ENCODE measurements around the gene GPANK1.

The GPANK1 gene

GRCh38 chr6:31691564-31692108 is 26.8 kb upstream of the GPANK1 start:
- H3K4me3 ChIP-seq (ENCODE audit: low read depth, low read length) = no peak overlapping the region
- in situ Hi-C loops (cut with HindIII; ENCODE audit: low sequenced_read_pairs) = loop anchor here (5.0 kb wide), 1 partner anchor 41 kb away; no protein-coding TSS in a partner anchor
- TF ChIP-seq CTCF (IDR thresholded peaks at IDR 0.05; ENCODE audit: low read depth, low read length, missing control alignments) = no peak
- no peak for DNase-seq (ENCODE audit: low read depth)

- H3K4me3 ChIP-seq (ENCODE audit: low read depth, low read length) = no peak overlapping the region
- TF ChIP-seq CTCF (IDR thresholded peaks at IDR 0.05; ENCODE audit: low read depth, low read length, missing control alignments) = no peak
- in situ Hi-C loops (cut with HindIII; ENCODE audit: low sequenced_read_pairs) = loop anchor here (5.0 kb wide), 1 partner anchor 41 kb away; no protein-coding TSS in a partner anchor
- no peak for DNase-seq (ENCODE audit: low read depth)
These were observed 26.3 kb upstream of the GPANK1 start for GRCh38 chr6:31691078-31691463.

- no peak for TF ChIP-seq CTCF (IDR thresholded peaks at IDR 0.05; ENCODE audit: low read depth, low read length, missing control alignments)
- in situ Hi-C loops (cut with HindIII; ENCODE audit: low sequenced_read_pairs) = loop anchor here (5.0 kb wide), 1 partner anchor 42 kb away; no protein-coding TSS in a partner anchor
- H3K4me3 ChIP-seq (ENCODE audit: low read depth, low read length) = no peak overlapping the region
- DNase-seq (ENCODE audit: low read depth) = no peak
These were observed 25.7 kb upstream of the GPANK1 start for GRCh38 chr6:31690231-31691077.

- no peak overlapping the region for H3K4me3 ChIP-seq (ENCODE audit: low read depth, low read length)
- DNase-seq (ENCODE audit: low read depth) = no peak
- peak; percentile 58 for TF ChIP-seq CTCF (IDR thresholded peaks at IDR 0.05; ENCODE audit: low read depth, low read length, missing control alignments)
- in situ Hi-C loops (cut with HindIII; ENCODE audit: low sequenced_read_pairs) = loop anchor here (5.0 kb wide), 1 partner anchor 43 kb away; no protein-coding TSS in a partner anchor
These were observed 24.7 kb upstream of the GPANK1 start for GRCh38 chr6:31689249-31690110.

GRCh38 chr6:31687860-31688693 is 23.3 kb upstream of the GPANK1 start:
- H3K4me3 ChIP-seq (ENCODE audit: low read depth, low read length) = no peak overlapping the region
- DNase-seq (ENCODE audit: low read depth) = no peak
- in situ Hi-C loops (cut with HindIII; ENCODE audit: low sequenced_read_pairs) = no loop called here
- no peak for TF ChIP-seq CTCF (IDR thresholded peaks at IDR 0.05; ENCODE audit: low read depth, low read length, missing control alignments)

Measured in astrocyte of the cerebellum (primary cell).